Activated CD4-positive, alpha-beta T cell treated with anti-CD3 and anti-CD28 coated beads for 36 hours (primary cell): ENCODE data around the gene NCOA1. TPM values are rescaled to one million over a fixed set of nuclear protein-coding genes. Genes with fewer than 3 reads are reported as not detected.
"Not testable (repeated sequence)": the region's sequence is repeated elsewhere in the genome, so short reads cannot be mapped to it uniquely, and the experiment has no call there.

Source experiments
- ATAC-seq: fragments of 200-7000 bp; cut with Tn5 transposase; one replicate; pipeline ENCODE4 v1.10.0; 2021; ENCODE audit warnings: mild to moderate bottlenecking, moderate library complexity
- CTCF ChIA-PET: fragments of 350-600 bp; sonication (Branson Sonifier 250); formaldehyde crosslinking; loops from one replicate; lab custom pipeline; 2021; ENCODE audit warnings: antibody characterized with exemption; lab: Charles Lee
- POLR2A ChIA-PET: fragments of 350-600 bp; sonication (Branson Sonifier 250); formaldehyde crosslinking; loops from one replicate; lab custom pipeline; 2021; ENCODE audit warnings: antibody characterized with exemption, inconsistent platforms; lab: Charles Lee
- DNase-seq: peaks from one replicate; pipeline ENCODE4 v3.0.0-alpha.2; 2020
- H3K27ac Mint-ChIP-seq: one replicate; pipeline ENCODE4 v1.8.0; 2021; ENCODE audit warnings: mixed read lengths
- H3K27me3 Mint-ChIP-seq: one replicate; pipeline ENCODE4 v1.8.0; 2021; ENCODE audit warnings: mixed read lengths
- H3K36me3 Mint-ChIP-seq: one replicate; pipeline ENCODE4 v1.8.0; 2021; ENCODE audit warnings: low read depth, mixed read lengths
- H3K4me1 Mint-ChIP-seq: one replicate; pipeline ENCODE4 v1.8.0; 2021; ENCODE audit warnings: mixed read lengths
- H3K4me3 Mint-ChIP-seq: one replicate; pipeline ENCODE4 v1.8.0; 2021; ENCODE audit warnings: mild to moderate bottlenecking, moderate library complexity, mixed read lengths
- H3K9me3 Mint-ChIP-seq: one replicate; pipeline ENCODE4 v1.8.0; 2021; ENCODE audit warnings: low read depth, mixed read lengths
- intact Hi-C, 2 experiments: fragments of 100-400 bp; cut with DNase I in 1 of 2; cut with micrococcal nuclease in 1 of 2; formaldehyde crosslinking; loops; one replicate each; pipeline versions ENCODE4 v1.14.2 to v1.15.1; 2022 to 2024; cut with DNase I, micrococcal nuclease
- total RNA-seq, 2 experiments: library from RNA; stranded (reverse); gene quantifications; one replicate each; pipeline ENCODE4 v1.2.3, GENCODE V29; 2021

Gene NCOA1
- total RNA-seq, 2 experiments from 2014 or later = 20.6 to 29.3 TPM

GRCh38 chr2:24658531-24659202 lies 167.6 kb downstream of the NCOA1 start:
- Mint-ChIP-seq H3K4me1 (peaks cover 6% of the 10 kb centered on the region), H3K27me3 (no peaks in the 10 kb centered on the region), H3K4me3 (no peak overlapping the region), H3K36me3 (peaks cover 4% of the 10 kb centered on the region), H3K9me3 (no peaks in the 10 kb centered on the region), H3K27ac (peak overlapping the region; percentile 35)
- DNase-seq (no peak), ATAC-seq (no peak)
- ChIA-PET CTCF (interaction anchor here (0.7 to 1.1 kb wide), 4 partner anchors 79 to 187 kb away, joined by 3 to 4 read pairs (median 3); partner anchors contain the start of genes CENPO and PTRHD1), POLR2A (no interaction called here)
- intact Hi-C loops = no loop called here

GRCh38 chr2:24659862-24660261 lies 168.8 kb downstream of the NCOA1 start:
- peaks cover 3% of the 10 kb centered on the region for H3K4me1 Mint-ChIP-seq
- CTCF ChIA-PET = no interaction called here
- no peak overlapping the region for H3K27ac Mint-ChIP-seq
- POLR2A ChIA-PET = no interaction called here
- intact Hi-C loops = no loop called here
- DNase-seq (no peak), ATAC-seq (no peak)
- no peaks in the 10 kb centered on the region for H3K27me3 Mint-ChIP-seq
- H3K9me3 Mint-ChIP-seq = no peaks in the 10 kb centered on the region
- H3K4me3 Mint-ChIP-seq = no peak overlapping the region
- H3K36me3 Mint-ChIP-seq = peaks cover 5% of the 10 kb centered on the region

- intact Hi-C loops = no loop called here
- Mint-ChIP-seq H3K36me3 (peaks cover 4% of the 10 kb centered on the region), H3K9me3 (no peaks in the 10 kb centered on the region), H3K4me1 (peaks cover 5% of the 10 kb centered on the region), H3K4me3 (no peak overlapping the region), H3K27me3 (no peaks in the 10 kb centered on the region), H3K27ac (peak overlapping the region; percentile 20)
- ChIA-PET POLR2A (no interaction called here), CTCF (no interaction called here)
- no peak for ATAC-seq
- no peak for DNase-seq
Measured at GRCh38 chr2:24667542-24667941, 176.5 kb downstream of the NCOA1 start.

GRCh38 chr2:24671230-24671629 lies 180.2 kb downstream of the NCOA1 start:
- DNase-seq (no peak), ATAC-seq (no peak)
- CTCF ChIA-PET = no interaction called here
- Mint-ChIP-seq H3K4me3 (no peak overlapping the region), H3K36me3 (peaks cover 5% of the 10 kb centered on the region), H3K27ac (no peak overlapping the region), H3K27me3 (no peaks in the 10 kb centered on the region), H3K9me3 (no peaks in the 10 kb centered on the region), H3K4me1 (peaks cover 11% of the 10 kb centered on the region)
- POLR2A ChIA-PET = no interaction called here
- intact Hi-C loops = no loop called here

GRCh38 chr2:24672589-24672988 lies 181.5 kb downstream of the NCOA1 start:
- H3K4me1 Mint-ChIP-seq = peaks cover 11% of the 10 kb centered on the region
- no peak overlapping the region for H3K4me3 Mint-ChIP-seq
- intact Hi-C loops = no loop called here
- H3K9me3 Mint-ChIP-seq = no peaks in the 10 kb centered on the region
- peak overlapping the region; percentile 63 for H3K27ac Mint-ChIP-seq
- ChIA-PET POLR2A (no interaction called here), CTCF (no interaction called here)
- peaks cover 12% of the 10 kb centered on the region for H3K36me3 Mint-ChIP-seq
- DNase-seq (peak; percentile 22), ATAC-seq (peak; percentile 80)
- no peaks in the 10 kb centered on the region for H3K27me3 Mint-ChIP-seq

GRCh38 chr2:24675338-24675737 lies 184.3 kb downstream of the NCOA1 start:
- Mint-ChIP-seq H3K27me3 (no peaks in the 10 kb centered on the region), H3K27ac (no peak overlapping the region), H3K4me1 (peaks cover 11% of the 10 kb centered on the region), H3K9me3 (no peaks in the 10 kb centered on the region), H3K4me3 (no peak overlapping the region), H3K36me3 (peaks cover 31% of the 10 kb centered on the region)
- CTCF ChIA-PET = interaction anchor here (0.7 to 1.3 kb wide), 4 partner anchors 10 to 702 kb away, joined by 3 to 4 read pairs (median 4); no protein-coding TSS in a partner anchor
- DNase-seq = no peak
- intact Hi-C loops = no loop called here
- POLR2A ChIA-PET = interaction anchor here (0.7 kb wide), 1 partner anchor 151 kb away, joined by 3 read pairs; no protein-coding TSS in a partner anchor
- no peak for ATAC-seq

- CTCF ChIA-PET = interaction anchor here (1.3 kb wide), 1 partner anchor 9 kb away, joined by 4 read pairs; no protein-coding TSS in a partner anchor
- no peaks in the 10 kb centered on the region for H3K27me3 Mint-ChIP-seq
- H3K27ac Mint-ChIP-seq = no peak overlapping the region
- peaks cover 11% of the 10 kb centered on the region for H3K4me1 Mint-ChIP-seq
- POLR2A ChIA-PET = no interaction called here
- no peaks in the 10 kb centered on the region for H3K9me3 Mint-ChIP-seq
- intact Hi-C loops = no loop called here
- H3K36me3 Mint-ChIP-seq = peaks cover 32% of the 10 kb centered on the region
- H3K4me3 Mint-ChIP-seq = no peak overlapping the region
- DNase-seq (no peak), ATAC-seq (no peak)
Measured at GRCh38 chr2:24676493-24676892, 185.4 kb downstream of the NCOA1 start.

- CTCF ChIA-PET, POLR2A ChIA-PET, intact Hi-C loops, ATAC-seq, H3K27me3 Mint-ChIP-seq, H3K9me3 Mint-ChIP-seq, H3K4me3 Mint-ChIP-seq, DNase-seq, H3K4me1 Mint-ChIP-seq, H3K27ac Mint-ChIP-seq: not testable (repeated sequence)
- H3K36me3 Mint-ChIP-seq = peaks cover 32% of the 10 kb centered on the region
Measured at GRCh38 chr2:24678066-24678465, 187.0 kb downstream of the NCOA1 start.

GRCh38 chr2:24680196-24680595 lies 189.1 kb downstream of the NCOA1 start:
- ChIA-PET POLR2A (no interaction called here), CTCF (interaction anchor here (0.8 kb wide), 1 partner anchor 67 kb away, joined by 3 read pairs; no protein-coding TSS in a partner anchor)
- Mint-ChIP-seq H3K27me3 (no peaks in the 10 kb centered on the region), H3K9me3 (no peaks in the 10 kb centered on the region), H3K36me3 (peaks cover 30% of the 10 kb centered on the region), H3K4me1 (no peaks in the 10 kb centered on the region), H3K4me3 (no peak overlapping the region), H3K27ac (no peak overlapping the region)
- intact Hi-C loops = no loop called here
- DNase-seq = no peak
- ATAC-seq = no peak

- POLR2A ChIA-PET = no interaction called here
- Mint-ChIP-seq H3K27ac (no peak overlapping the region), H3K27me3 (no peaks in the 10 kb centered on the region), H3K4me1 (peaks cover 3% of the 10 kb centered on the region), H3K4me3 (no peak overlapping the region), H3K36me3 (peaks cover 32% of the 10 kb centered on the region), H3K9me3 (no peaks in the 10 kb centered on the region)
- CTCF ChIA-PET = interaction anchor here (0.5 to 1.0 kb wide), 2 partner anchors 55 to 70 kb away, joined by 3 to 4 read pairs; no protein-coding TSS in a partner anchor
- ATAC-seq (no peak), DNase-seq (no peak)
- intact Hi-C loops = no loop called here
Measured at GRCh38 chr2:24682304-24682703, 191.2 kb downstream of the NCOA1 start.

- H3K9me3 Mint-ChIP-seq = no peaks in the 10 kb centered on the region
- no peaks in the 10 kb centered on the region for H3K27me3 Mint-ChIP-seq
- ChIA-PET POLR2A (no interaction called here), CTCF (interaction anchor here (1.0 kb wide), 1 partner anchor 54 kb away, joined by 3 read pairs; no protein-coding TSS in a partner anchor)
- H3K4me1 Mint-ChIP-seq = peaks cover 3% of the 10 kb centered on the region
- peaks cover 30% of the 10 kb centered on the region for H3K36me3 Mint-ChIP-seq
- H3K4me3 Mint-ChIP-seq = no peak overlapping the region
- DNase-seq (no peak), ATAC-seq (no peak)
- no peak overlapping the region for H3K27ac Mint-ChIP-seq
- intact Hi-C loops = no loop called here
Measured at GRCh38 chr2:24683408-24683807, 192.4 kb downstream of the NCOA1 start.

- no peak overlapping the region for H3K4me3 Mint-ChIP-seq
- no peak for DNase-seq
- H3K27me3 Mint-ChIP-seq = no peaks in the 10 kb centered on the region
- peaks cover 29% of the 10 kb centered on the region for H3K36me3 Mint-ChIP-seq
- CTCF ChIA-PET = no interaction called here
- no peaks in the 10 kb centered on the region for H3K9me3 Mint-ChIP-seq
- POLR2A ChIA-PET = no interaction called here
- H3K27ac Mint-ChIP-seq = no peak overlapping the region
- intact Hi-C loops = no loop called here
- ATAC-seq = no peak
- peaks cover 3% of the 10 kb centered on the region for H3K4me1 Mint-ChIP-seq
Measured at GRCh38 chr2:24690524-24690923, 199.5 kb downstream of the NCOA1 start.
